WERI-Rb-1 (cell line): ENCODE results near the gene R3HDM4.
A peak's percentile ranks its signal among the peaks of the same experiment; 100 is the strongest.

ENCODE experiments used
- DNase-seq: peaks from one replicate; pipeline ENCODE4 v3.0.0-alpha.2; 2020
- H3K27ac ChIP-seq: fragments of 250-450 bp; sonication (Bioruptor Pico); 2 replicates; pipeline ENCODE4 v1.5.1; 2020; ENCODE audit warnings: mild to moderate bottlenecking, moderate library complexity
- H3K27me3 ChIP-seq: fragments of 250-450 bp; sonication (Bioruptor Pico); 2 replicates; pipeline ENCODE4 v1.5.1; 2021; ENCODE audit warnings: mild to moderate bottlenecking, low read depth, moderate library complexity; ENCODE audit not compliant: insufficient read depth, severe bottlenecking
- H3K36me3 ChIP-seq: fragments of 250-450 bp; sonication (Bioruptor Pico); 2 replicates; pipeline ENCODE4 v1.5.1; 2020; ENCODE audit warnings: mild to moderate bottlenecking, moderate library complexity
- H3K4me3 ChIP-seq: 2 replicates; pipeline ENCODE4 v1.5.1; 2011; ENCODE audit warnings: low read depth, mild to moderate bottlenecking, control low read depth, low read length
- H3K9me3 ChIP-seq: fragments of 250-450 bp; sonication (Bioruptor Pico); 2 replicates; pipeline ENCODE4 v1.5.1; 2021; ENCODE audit warnings: mild to moderate bottlenecking, moderate library complexity; ENCODE audit not compliant: severe bottlenecking
- CTCF ChIP-seq: IDR thresholded peaks from 2 replicates; pipeline ENCODE4 v1.5.1; 2011; ENCODE audit warnings: low read depth, mild to moderate bottlenecking, control low read depth, inconsistent platforms, low read length

Gene R3HDM4

GRCh38 chr19:925526-926322 is 12.7 kb upstream of the R3HDM4 start, which contains the start of gene ARID3A:
ARID3A (plus strand) TSS chr19:926035; CDS start chr19:929529, 3,494 bp downstream.
- H3K4me3 ChIP-seq = peak within 1 kb of the TSS; percentile 72
- peaks cover 22% of the 10 kb centered on the region for H3K36me3 ChIP-seq
- DNase-seq = peak; percentile 79
- H3K27ac ChIP-seq = peak within 1 kb of the TSS; percentile 95
- no peaks in the 10 kb centered on the region for H3K9me3 ChIP-seq
- H3K27me3 ChIP-seq = no peaks in the 10 kb centered on the region
- no peak for TF ChIP-seq CTCF

GRCh38 chr19:925087-925525 is 12.1 kb upstream of the R3HDM4 start:
- H3K27ac ChIP-seq = peak overlapping the region; percentile 95
- peaks cover 2% of the 10 kb centered on the region for H3K27me3 ChIP-seq
- DNase-seq = no peak
- TF ChIP-seq CTCF = no peak
- H3K36me3 ChIP-seq = peaks cover 18% of the 10 kb centered on the region
- H3K4me3 ChIP-seq = peak overlapping the region; percentile 72
- H3K9me3 ChIP-seq = no peaks in the 10 kb centered on the region

- no peak for DNase-seq
- peaks cover 13% of the 10 kb centered on the region for H3K36me3 ChIP-seq
- no peak for TF ChIP-seq CTCF
- peak overlapping the region; percentile 72 for H3K4me3 ChIP-seq
- peaks cover 7% of the 10 kb centered on the region for H3K27me3 ChIP-seq
- no peaks in the 10 kb centered on the region for H3K9me3 ChIP-seq
- H3K27ac ChIP-seq = peak overlapping the region; percentile 95
Measured at GRCh38 chr19:924553-925086, 11.6 kb upstream of the R3HDM4 start.

- DNase-seq = peak; percentile 65
- Histone ChIP-seq H3K27me3 (peaks cover 24% of the 10 kb centered on the region), H3K9me3 (no peaks in the 10 kb centered on the region), H3K27ac (no peak overlapping the region), H3K4me3 (peak overlapping the region; percentile 42), H3K36me3 (no peaks in the 10 kb centered on the region)
- TF ChIP-seq CTCF = no peak
Measured at GRCh38 chr19:920051-920864, 7.2 kb upstream of the R3HDM4 start.

- TF ChIP-seq CTCF = no peak
- H3K9me3 ChIP-seq = no peaks in the 10 kb centered on the region
- H3K27me3 ChIP-seq = peaks cover 24% of the 10 kb centered on the region
- no peak for DNase-seq
- peak overlapping the region; percentile 42 for H3K4me3 ChIP-seq
- H3K27ac ChIP-seq = no peak overlapping the region
- H3K36me3 ChIP-seq = no peaks in the 10 kb centered on the region
Measured at GRCh38 chr19:919199-920050, 6.4 kb upstream of the R3HDM4 start.
